ENCODE measurements around the gene B3GNT9. TPM values are rescaled to one million over a fixed set of nuclear protein-coding genes. Genes with fewer than 3 reads are reported as not detected.
A peak's percentile ranks its signal among the peaks of the same experiment; 100 is the strongest.

B3GNT9 gene
- 4.0 and 4.2 TPM in 2 replicates for total RNA-seq (2021)
- percentile 42 among the genes with signal in this experiment for Bru-seq, nascent RNA
- percentile 62 among the genes with signal in this experiment for BruChase-seq, experiment 1, labeled RNA remaining after a 2-hour chase
- percentile 71 among the genes with signal in this experiment for BruChase-seq, experiment 2, labeled RNA remaining after a 6-hour chase
- long read RNA-seq, partial matches to known transcripts: 0 of 7 reads
- long read RNA-seq, other reads (novel, unspliced or antisense): 4 of 7 reads

GRCh38 chr16:67150833-67151396 is at the start of gene B3GNT9:
TSS of gene B3GNT9 (minus strand) at chr16:67150998. CDS start at chr16:67150485, 513 bp downstream.
- Histone ChIP-seq H3K9me2 (ENCODE audit: insufficient read depth) (no peaks in the 10 kb centered on the region), H3K27ac (no peak within 1 kb of the TSS), H3K27me3 (ENCODE audit: insufficient read depth, low read depth) (no peaks in the 10 kb centered on the region), H3K36me3 (ENCODE audit: low read depth) (no peaks in the 10 kb centered on the region), H3K4me2 (peak within 1 kb of the TSS; percentile 80), H4K20me1 (ENCODE audit: insufficient read depth) (0 out of 2 replicates have a peak, but pooled peaks cover 3% of the 10 kb centered on the region), H2AFZ (peak within 1 kb of the TSS; percentile 72), H3K79me2 (ENCODE audit: low read depth) (no peaks in the 10 kb centered on the region), H3K4me3 (peak within 1 kb of the TSS; percentile 57; the same call in 1 of the 2 replicates), H3K4me1 (replicated peaks; ENCODE audit: insufficient read depth) (no peaks in the 10 kb centered on the region), H3F3A (ENCODE audit: insufficient read depth, low read depth) (peaks cover 24% of the 10 kb centered on the region), H3K9me3 (ENCODE audit: insufficient read depth, low read depth) (no peaks in the 10 kb centered on the region)
- no peak for TF ChIP-seq EZH2 (IDR thresholded peaks at IDR 0.05; ENCODE audit: low read depth)
- TF ChIP-seq, protein P1, sequence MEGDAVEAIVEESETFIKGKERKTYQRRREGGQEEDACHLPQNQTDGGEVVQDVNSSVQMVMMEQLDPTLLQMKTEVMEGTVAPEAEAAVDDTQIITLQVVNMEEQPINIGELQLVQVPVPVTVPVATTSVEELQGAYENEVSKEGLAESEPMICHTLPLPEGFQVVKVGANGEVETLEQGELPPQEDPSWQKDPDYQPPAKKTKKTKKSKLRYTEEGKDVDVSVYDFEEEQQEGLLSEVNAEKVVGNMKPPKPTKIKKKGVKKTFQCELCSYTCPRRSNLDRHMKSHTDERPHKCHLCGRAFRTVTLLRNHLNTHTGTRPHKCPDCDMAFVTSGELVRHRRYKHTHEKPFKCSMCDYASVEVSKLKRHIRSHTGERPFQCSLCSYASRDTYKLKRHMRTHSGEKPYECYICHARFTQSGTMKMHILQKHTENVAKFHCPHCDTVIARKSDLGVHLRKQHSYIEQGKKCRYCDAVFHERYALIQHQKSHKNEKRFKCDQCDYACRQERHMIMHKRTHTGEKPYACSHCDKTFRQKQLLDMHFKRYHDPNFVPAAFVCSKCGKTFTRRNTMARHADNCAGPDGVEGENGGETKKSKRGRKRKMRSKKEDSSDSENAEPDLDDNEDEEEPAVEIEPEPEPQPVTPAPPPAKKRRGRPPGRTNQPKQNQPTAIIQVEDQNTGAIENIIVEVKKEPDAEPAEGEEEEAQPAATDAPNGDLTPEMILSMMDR (conservative IDR thresholded peaks at IDR 0.05): no peak
- no TSS peak for BruUV-seq (replicated peaks)
- intact Hi-C loops (cut with micrococcal nuclease; ENCODE audit: unreplicated experiment): loop anchor here (2.0 kb wide), 1 partner anchor 48 kb away; the partner anchor contains the start of gene ELMO3
- ChIA-PET CTCF (no interaction called here), POLR2A (ENCODE audit: unreplicated experiment) (interaction anchor here (0.7 kb wide), 1 partner anchor 1075 kb away, joined by 5 read pairs; no protein-coding TSS in a partner anchor)
- peak in 1 of 2 experiments; percentile 55 for DNase-seq

DNA sequence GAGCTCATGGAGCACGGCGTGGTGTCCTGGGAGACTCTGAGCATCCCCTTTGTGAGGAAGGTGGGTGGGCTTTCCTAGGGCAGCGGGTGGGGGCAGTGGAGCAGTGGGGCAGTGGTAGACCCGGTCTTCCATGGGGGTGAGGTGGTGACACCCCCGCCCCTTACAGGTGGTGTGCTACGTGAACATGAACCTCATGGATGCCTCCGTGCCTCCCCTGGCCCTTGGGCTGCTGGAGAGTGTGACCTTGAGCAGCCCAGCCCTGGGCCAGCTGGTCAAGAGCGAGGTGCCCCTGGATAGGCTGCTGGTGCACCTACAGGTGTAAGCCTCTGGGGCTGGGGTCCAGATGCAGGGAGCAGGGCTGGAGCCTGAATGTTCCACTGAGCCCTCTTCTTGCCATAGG is 49.7 kb upstream of the B3GNT9 start:
- Histone ChIP-seq H3K79me2 (ENCODE audit: low read depth) (peaks cover 17% of the 10 kb centered on the region), H3K27me3 (ENCODE audit: insufficient read depth, low read depth) (no peaks in the 10 kb centered on the region), H3K4me2 (peak overlapping the region; percentile 95), H3K27ac (no peak overlapping the region), H3K9me3 (ENCODE audit: insufficient read depth, low read depth) (no peaks in the 10 kb centered on the region), H3F3A (ENCODE audit: insufficient read depth, low read depth) (peaks cover 46% of the 10 kb centered on the region), H3K4me1 (replicated peaks; ENCODE audit: insufficient read depth) (peaks cover 39% of the 10 kb centered on the region), H3K36me3 (ENCODE audit: low read depth) (peaks cover 15% of the 10 kb centered on the region; the same call in 1 of the 2 replicates), H2AFZ (no peak overlapping the region), H3K4me3 (peak overlapping the region; percentile 89), H3K9me2 (ENCODE audit: insufficient read depth) (no peaks in the 10 kb centered on the region), H4K20me1 (ENCODE audit: insufficient read depth) (peaks cover 11% of the 10 kb centered on the region; the same call in 1 of the 2 replicates)
- DNase-seq: no peak
- no TSS peak for BruUV-seq (replicated peaks)
- TF ChIP-seq, protein P1 (conservative IDR thresholded peaks at IDR 0.05): no peak
- TF ChIP-seq EZH2 (IDR thresholded peaks at IDR 0.05; ENCODE audit: low read depth): no peak
- intact Hi-C loops (cut with micrococcal nuclease; ENCODE audit: unreplicated experiment): no loop called here
- POLR2A ChIA-PET (ENCODE audit: unreplicated experiment): interaction anchor here (0.6 to 0.8 kb wide), 3 partner anchors 46 to 241 kb away, joined by 4 to 19 read pairs (median 11); partner anchors contain the start of gene TPPP3
- CTCF ChIA-PET: interaction anchor here (0.6 kb wide), 1 partner anchor 47 kb away, joined by 3 read pairs; no protein-coding TSS in a partner anchor

GRCh38 chr16:67199808-67200198 is 49.0 kb upstream of the B3GNT9 start:
- H3K36me3 ChIP-seq (ENCODE audit: low read depth): peaks cover 20% of the 10 kb centered on the region; the same call in 1 of the 2 replicates
- DNase-seq: peak in 1 of 2 experiments; percentile 34
- H3K27ac ChIP-seq: no peak overlapping the region
- H3K4me3 ChIP-seq: peak overlapping the region; percentile 89
- no peaks in the 10 kb centered on the region for H3K27me3 ChIP-seq (ENCODE audit: insufficient read depth, low read depth)
- H3K9me2 ChIP-seq (ENCODE audit: insufficient read depth): no peaks in the 10 kb centered on the region
- ChIA-PET CTCF (interaction anchor here (1.8 kb wide), 1 partner anchor 44 kb away, joined by 7 read pairs; no protein-coding TSS in a partner anchor), POLR2A (ENCODE audit: unreplicated experiment) (interaction anchor here (0.6 to 0.8 kb wide), 2 partner anchors 47 to 242 kb away, joined by 11 to 19 read pairs; no protein-coding TSS in a partner anchor)
- H3K4me2 ChIP-seq: peak overlapping the region; percentile 95
- no peaks in the 10 kb centered on the region for H3K9me3 ChIP-seq (ENCODE audit: insufficient read depth, low read depth)
- H4K20me1 ChIP-seq (ENCODE audit: insufficient read depth): peaks cover 11% of the 10 kb centered on the region; the same call in 1 of the 2 replicates
- peaks cover 24% of the 10 kb centered on the region for H3K79me2 ChIP-seq (ENCODE audit: low read depth)
- TF ChIP-seq, protein P1 (conservative IDR thresholded peaks at IDR 0.05): peak; percentile 58; the same call in 1 of the 2 replicates
- no peak for TF ChIP-seq EZH2 (IDR thresholded peaks at IDR 0.05; ENCODE audit: low read depth)
- H3F3A ChIP-seq (ENCODE audit: insufficient read depth, low read depth): peaks cover 46% of the 10 kb centered on the region
- no TSS peak for BruUV-seq (replicated peaks)
- intact Hi-C loops (cut with micrococcal nuclease; ENCODE audit: unreplicated experiment): loop anchor here (1.0 to 10.0 kb wide), 6 partner anchors 46 to 265 kb away; partner anchors contain the start of genes B3GNT9 and TPPP3
- peaks cover 39% of the 10 kb centered on the region for H3K4me1 ChIP-seq (replicated peaks; ENCODE audit: insufficient read depth)
- peak overlapping the region; percentile 85 for H2AFZ ChIP-seq
